Cerebellar nuclear complex (tissue), 1 donor: ENCODE results near the gene FAM131C.
"Not testable (repeated sequence)": the region's sequence is repeated elsewhere in the genome, so short reads cannot be mapped to it uniquely, and the experiment has no call there.

Experiments used
- DNase-seq, 2 experiments: peaks; one replicate each; lab custom pipeline; 2025; lab: John Stamatoyannopoulos, UW

Gene FAM131C, protein sequence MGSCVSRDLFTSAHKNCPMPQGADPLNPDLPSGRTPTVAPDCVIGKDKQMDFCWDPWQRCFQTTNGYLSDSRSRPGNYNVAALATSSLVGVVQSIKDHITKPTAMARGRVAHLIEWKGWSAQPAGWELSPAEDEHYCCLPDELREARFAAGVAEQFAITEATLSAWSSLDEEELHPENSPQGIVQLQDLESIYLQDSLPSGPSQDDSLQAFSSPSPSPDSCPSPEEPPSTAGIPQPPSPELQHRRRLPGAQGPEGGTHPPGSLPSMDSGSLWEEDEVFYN

DNA sequence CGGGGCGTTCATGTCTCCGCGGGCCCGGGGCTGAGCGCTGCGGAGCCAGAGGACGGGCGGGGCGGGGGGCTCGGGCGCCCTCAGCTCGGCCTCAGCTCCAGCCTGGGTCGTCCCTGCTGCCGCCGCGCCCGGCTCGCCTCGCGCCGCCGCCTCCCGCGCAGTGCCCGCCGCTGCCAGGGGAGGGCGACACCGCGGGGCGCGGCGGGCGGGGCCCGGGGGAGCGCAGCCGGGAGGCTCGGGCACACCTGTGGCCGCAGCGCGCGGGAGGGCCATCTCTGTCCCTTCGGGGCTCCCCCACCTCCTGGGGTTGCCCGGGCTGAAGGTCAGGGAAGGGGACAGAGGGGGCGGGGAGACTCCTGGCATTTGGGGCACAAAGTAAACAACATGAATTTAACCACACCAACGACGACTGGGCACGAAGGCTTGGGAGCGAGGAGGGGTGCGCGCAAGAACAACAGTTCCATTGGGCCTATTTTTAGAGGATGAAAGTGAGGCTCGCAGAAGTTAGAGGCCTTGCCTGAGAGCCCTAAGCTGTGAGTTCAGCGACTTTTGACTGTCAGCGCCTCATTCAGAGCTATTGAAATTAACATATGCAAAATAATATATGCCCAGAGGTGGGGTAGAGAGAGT, at the start of gene FAM131C:
FAM131C (minus strand) TSS at position 162 of the 630 bp plus-strand sequence. CDS start 209 bp downstream, outside the sequence.
- DNase-seq: no peak

DNA sequence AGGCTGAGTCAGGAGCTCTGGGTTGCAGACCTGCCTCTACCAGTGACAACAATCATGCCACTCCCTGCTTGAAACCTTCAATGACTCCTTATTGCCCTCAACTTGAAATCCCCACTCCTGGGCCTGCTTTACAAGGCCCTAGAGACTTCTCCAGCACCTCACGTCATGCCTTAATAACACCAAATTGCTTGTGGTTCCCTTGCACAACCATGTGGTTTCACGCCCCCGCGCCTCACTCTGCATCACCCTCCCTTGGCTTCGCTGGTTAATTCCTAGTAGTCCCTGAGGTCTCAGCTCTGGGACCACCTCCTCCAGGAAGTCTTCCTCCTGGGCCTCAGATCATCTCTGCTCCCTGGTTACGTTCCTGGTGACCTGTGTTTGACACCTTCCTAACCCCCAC, 49.5 kb upstream of the FAM131C start:
- DNase-seq: no peak

DNA sequence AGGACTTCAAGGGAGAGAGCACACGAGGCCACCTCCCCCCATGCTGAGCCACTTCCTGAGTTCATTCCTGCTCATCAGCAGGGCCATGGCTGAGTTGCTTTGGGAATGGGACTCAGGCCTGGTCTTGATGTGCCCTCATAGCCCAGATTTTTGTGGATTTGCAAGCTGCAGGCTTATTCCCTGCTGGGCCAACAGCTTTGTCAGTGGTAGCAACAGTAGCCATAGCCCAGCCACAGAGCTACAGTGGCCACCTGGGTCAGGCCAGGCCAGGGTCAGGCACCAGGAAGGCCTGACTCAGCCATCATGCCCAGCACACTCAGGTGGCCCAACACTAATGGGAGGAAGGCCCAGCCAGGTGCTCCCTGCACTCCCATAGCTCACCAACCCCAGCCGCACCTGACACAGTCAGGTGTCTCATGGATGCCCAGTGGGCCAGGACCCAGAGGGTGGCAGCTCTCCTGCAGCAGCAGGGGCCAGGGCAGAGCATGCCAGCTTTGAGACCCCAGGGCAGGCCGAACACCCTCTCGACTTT, 49.0 kb upstream of the FAM131C start:
- DNase-seq: no peak

DNA sequence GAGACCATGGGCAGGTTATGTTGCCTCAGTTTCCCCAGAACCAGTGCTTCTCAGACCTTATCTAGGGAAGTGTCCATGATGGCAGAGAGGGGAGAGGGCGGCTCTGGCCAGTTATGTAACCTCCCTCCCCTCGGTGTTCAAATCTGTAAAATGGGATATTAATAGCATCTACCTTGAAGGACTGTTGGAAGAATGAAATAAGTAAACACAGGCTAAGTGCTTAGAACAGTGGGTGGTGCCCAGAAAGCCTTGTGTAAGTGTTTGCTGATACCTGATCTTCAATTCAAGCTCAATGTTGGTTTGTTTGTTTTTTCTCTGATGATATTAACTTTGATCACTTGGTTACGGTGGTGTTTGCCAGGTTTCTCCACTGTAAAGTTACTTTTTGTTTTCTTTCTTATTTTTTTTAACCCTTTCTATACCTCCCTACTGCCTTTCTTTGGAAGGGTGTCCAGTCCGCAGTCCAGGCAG, 47.5 kb upstream of the FAM131C start:
- no peak for DNase-seq

DNA sequence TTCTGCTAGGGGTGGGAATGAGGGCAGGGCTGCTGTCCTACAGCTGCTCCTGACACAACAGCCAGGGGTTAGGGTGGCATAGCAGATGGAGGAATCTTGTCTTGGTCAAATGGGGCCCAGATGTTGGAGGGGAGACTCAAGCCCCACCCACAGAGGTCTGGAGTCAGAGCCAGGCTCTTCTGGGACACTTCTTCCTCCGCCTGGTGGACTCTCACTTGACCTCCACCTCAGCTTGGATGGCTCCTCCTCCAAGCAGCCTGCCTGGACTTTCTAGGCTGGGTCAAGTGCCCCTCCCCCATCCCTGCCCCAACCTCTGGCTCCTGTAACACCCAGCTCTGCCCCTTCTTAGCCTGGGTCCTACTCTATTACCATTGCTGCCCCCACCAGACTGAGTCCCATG, 47.0 kb upstream of the FAM131C start:
- DNase-seq: no peak

DNA sequence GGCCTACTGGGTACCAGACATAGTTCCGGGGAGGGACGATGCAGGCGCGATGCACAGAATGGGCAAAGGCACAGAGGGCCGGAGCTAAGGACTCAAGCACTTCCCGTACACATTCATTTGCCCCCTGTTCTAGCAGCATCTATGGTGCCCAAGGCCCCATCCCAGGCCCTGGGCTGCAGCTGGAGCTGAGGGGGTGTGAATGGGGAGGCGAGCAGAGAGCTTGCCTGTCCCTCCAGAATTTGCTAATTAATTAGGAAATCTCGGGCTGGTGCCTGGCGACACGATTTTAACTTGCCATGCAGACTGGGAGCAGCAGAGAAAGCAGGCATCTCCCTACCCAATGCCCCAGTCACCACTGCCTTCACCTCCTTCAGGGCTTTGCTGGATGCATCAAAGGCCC, 46.5 kb upstream of the FAM131C start:
- DNase-seq: no peak

DNA sequence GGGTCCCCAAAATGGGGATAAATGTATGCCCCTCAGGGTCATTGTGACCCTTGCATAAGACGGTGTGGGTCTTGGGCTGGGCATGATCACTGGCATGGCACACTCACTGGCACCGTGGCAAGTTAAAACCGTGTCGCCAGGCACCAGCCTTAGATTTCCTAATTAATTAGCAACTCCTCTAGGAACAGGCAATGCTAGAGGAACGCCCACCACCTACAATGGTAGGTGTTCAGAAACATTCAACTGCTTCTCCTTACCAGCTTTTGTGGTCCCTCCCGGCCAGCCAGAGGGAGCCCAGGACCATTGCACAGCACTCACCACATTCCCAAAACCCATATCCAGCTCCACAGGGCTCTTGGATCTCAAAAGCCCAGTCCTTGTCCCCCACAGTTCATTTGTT, 46.1 kb upstream of the FAM131C start:
- DNase-seq: no peak

DNA sequence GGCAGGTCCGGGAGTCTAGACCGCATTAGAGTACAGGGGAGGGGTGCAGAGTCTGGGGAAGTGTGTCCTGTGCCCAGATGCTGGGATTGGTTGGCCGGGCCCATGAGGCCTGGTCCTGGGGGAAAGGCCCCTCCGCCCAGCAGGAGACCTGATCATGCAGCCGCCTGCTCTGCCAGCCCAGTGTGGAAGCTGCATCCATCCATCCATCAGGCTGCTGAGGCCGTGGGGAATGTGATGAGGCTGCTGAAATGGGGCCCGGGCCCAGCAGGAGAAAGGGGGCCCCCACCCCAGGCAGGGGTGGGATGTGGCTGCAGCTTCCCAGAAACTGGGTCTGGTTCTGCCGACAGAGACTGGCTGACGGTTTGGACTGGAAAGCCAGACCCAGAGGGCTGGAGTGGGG, 45.3 kb upstream of the FAM131C start:
- DNase-seq: no peak

DNA sequence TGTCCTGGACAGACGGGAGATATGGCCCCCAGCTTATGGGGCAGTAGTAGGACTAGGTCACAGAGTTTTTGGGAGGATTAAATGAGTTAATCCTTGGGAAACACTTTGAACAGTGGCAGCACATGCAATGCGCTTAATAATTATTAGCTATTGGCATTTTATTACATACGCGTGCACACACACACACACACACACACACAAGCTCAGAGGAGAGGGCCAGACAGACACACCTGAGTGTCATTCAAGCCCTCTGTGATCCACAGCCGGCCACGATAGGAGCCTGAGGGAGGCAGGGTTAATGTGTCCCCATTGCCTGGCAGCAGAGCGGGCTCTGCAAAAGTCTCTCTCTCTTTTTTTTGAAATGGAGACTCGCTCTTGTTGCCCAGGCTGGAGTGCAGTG, 44.5 kb upstream of the FAM131C start:
- DNase-seq: no peak

DNA sequence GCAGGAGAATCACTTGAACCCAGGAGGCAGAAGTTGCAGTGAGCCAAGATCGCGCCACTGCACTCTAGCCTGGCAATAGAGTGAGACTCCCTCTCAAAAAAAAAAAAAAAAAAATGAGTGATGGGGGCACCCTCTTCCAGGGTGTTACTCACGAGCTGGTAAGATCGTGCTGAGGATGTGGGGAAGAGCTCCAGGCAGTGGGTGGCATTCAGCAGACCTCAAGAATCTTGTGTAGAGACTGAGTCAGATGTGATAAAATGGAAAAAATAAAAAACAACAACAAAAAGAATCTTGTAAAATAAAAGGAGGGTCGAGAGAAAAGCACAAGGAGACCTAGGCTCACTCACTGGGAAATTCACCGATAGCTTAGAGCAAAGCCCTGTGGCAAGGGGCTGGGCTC, 43.9 kb upstream of the FAM131C start:
- DNase-seq: no peak

DNA sequence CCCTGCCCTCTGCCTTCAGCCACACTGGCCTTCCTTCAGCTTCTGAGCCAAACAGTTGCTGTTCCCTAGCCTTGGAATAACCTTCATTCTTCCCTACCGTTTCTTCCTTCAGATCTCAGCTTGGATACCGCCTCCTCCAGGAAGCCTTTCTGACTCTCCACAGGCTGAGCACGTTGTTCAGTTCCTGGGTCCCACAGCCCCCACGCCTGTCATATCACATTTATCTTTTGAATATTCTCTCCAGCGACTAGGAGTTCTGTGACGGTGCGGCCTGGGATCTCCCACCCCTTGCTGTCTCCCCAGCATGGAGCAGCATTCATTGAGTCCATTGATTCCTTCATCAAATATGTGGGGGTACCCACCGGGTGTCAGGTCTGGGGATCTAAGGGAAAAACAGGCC, 43.2 kb upstream of the FAM131C start:
- no peak for DNase-seq

DNA sequence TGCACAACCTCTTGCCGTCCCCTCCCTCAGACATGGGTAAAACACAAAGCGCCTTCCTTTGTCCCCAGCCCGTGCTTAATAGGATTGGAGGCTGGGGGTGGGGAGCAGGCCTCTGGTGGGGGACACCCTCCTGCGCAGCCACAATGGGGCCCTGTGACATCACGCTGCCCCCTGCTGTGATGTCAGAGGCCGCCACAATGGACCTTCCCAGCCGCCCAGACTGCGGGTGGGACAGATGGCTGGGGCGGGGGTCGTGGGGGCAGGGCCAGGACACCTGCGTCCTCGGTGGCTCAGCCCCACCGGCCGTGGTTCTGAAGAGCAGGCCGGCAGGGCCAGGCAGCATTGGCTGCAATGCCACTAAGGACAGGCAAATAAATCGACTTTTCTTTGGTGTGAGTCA, 42.6 kb upstream of the FAM131C start:
- DNase-seq: no peak

DNA sequence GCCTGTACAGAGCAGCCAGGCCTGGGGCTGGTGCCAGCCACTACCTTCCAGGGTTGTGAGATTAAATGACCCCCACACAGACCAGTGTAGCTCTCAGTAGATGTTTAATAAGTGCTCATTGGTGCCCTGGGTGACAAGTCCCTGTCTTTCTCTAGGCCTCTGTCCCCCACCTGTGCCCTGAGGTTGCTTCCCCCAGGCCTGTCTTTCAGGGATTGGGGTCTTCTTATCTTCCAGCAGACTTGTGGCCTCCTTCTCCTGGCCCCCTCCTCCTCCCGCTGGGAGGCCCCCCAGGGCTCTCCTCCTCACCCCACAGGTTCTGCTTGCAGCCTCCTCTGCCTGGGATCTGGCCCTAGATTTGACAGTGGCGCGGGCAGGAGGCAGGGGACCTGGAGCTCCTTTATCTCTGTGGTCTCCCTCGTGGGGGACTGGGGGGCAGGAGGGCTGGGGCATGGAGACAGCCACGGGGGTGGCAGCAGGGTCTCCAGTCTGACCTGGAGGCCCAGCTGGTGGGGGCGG, 42.1 kb upstream of the FAM131C start:
- DNase-seq: no peak

DNA sequence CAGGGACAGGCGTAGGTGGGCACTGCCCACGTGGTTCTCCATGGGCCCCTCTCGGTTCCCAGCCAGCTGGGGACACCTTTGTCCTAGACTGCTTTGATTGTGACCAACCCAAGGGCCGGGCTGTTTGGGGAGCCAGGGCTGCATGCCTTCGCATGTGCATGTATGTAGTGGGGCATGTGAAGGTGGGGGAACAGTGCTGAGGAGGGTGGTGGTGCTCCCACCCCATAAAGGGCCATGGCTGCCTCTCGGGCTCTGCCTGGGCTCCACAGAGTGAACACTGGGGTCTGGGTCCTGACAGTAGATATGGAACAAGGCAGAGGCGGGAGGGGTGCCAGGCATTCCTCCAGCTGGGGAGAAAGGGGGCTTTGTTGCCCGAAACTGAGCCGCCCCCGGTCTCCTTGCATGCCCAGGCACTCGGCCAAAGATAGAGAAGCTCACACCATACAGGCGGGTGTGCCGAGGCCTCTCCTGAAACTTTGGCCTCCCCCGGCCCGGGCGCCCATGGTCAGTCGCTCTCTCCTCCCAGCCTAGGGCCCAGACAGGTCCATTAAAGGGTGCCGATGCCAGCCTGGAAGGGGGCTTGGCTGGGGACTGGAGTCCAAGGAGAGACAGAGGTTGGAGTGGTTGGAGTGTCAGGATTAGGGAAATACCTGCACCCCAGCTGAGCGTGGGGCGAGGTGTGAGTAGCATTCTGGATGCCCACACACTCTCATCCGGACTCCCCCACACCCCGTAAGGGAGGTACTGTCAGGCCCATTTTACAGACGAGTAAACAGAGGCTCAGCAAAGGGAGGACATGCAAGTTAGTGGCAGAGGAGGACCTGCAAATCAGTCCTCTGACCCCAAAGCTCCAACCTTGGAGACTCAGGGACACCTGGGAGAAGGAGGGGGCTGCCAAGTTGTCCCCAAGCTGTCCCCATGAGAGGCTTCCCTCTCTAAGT, 41.3 kb upstream of the FAM131C start:
- DNase-seq: no peak

DNA sequence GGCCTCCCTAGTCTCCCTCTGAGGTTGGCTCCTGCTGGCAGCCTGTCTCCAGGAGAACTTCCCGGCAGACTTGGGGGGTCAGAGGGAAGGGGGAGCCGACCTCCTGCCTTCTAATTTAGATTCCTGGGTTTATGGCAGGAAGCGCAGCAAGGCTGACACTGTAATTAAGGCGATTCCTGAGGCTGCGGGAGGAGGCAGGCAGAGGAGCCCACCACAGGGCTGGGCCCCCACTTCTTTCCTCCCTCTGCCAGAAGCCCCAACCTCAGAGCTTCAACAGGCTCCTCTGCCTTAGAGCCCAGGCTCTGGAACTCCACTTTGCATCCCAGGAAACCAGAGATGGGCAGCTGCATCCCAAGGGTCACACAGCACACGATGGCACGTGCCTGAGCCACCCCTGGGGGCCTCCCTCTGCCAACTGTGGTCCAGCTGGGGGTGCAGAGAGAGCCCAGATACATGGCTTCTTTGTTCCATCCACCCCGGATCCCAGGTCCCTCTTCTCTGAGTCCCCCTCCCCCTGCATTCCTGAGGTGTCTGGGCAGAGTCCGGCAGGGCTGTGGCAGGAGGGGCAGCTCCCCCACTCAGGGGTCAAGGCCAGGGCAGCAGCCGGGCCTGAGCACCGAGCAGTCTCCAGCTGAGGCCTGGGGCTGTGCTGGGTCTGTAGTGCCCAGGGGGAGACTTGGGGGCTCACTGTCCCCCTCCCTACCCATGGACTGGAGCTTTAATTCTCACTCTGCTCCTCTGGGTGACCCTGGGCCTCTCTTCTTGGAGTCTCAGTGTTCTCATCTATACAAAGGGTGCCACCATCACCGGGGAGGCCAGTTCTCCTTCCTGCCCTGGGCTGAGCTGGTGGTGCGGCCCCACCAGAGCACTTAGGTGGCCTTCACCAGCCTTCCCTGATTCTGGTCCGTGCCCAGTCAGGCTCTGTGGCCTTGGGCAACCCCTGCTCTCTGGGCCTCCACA, 39.4 kb upstream of the FAM131C start:
- DNase-seq: no peak

DNA sequence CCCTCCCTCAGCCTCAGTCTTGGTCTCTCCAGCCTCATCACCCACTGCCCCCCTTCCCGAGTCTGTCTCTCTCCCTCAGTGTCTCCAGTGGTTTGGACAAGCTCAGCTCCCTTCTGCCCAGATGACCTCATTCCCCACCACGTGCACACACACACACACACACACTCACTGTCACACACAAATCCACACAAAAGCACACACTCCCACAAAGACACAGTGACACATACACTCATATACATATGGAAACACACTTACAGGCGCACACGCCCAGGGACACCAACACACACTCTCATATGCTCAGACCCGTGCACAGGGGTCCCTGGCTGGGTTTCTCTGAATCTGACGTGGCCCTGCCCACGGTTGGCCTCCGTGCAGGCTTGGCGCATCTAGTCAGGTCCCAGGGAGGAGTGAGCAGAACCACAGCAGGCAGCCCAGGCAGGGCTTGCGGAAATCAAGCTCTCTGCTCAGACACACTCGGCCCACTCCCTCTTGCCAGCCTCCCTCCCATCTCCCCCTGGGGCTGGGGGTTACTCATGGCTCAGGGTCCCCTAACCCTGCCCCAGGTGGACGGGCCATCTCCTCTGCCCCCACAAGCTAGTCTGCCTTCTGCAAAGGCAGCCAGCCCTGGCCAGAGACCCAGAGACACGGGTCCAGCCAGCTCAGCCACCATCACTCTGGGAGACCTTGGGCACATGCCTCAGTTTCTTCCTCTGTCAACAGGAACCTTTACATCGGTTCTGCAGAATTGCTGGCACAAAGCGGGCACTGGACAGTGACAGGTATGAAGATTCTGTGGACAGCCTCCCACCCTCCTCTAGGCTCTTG, 38.5 kb upstream of the FAM131C start:
- no peak for DNase-seq

DNA sequence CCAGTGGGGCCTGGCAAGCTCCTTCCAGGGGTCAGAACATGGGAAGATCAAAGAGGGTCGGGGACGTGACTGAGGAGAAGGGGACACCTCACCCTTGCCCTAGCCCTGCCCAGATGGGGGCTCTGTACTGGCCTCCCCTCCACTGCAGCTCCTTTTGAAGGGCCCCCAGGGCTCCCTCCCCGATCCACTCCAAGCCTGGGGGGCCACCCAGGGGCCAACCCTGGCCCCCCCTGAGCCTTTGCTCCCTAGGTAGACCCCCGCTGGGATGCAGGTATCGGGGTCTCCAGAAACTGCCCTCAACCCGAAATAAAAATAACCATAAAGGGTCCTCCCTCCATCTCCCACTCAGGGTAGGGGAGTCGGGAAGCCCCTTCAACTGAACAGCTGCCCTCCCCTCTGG, 37.4 kb upstream of the FAM131C start:
- no peak for DNase-seq

DNA sequence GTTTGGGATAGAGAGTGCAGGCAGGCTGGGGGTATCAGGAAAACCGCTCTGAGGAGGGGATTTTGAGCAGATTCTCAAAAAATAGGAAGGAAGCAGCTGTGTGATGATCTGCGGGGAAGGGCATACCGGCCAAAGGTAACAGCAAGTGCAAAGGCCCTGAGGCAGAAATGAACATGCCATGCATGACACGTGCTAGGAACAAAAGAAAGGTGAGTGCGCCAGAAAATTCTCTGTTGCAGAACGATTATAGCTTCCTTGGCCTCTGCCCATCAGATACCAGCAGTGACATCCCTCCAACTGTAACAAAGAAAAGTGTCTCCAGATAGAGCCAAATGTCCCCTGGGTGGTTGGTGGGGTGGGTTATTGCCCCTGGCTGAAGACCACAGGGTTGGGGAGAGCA, 37.0 kb upstream of the FAM131C start:
- DNase-seq: no peak

DNA sequence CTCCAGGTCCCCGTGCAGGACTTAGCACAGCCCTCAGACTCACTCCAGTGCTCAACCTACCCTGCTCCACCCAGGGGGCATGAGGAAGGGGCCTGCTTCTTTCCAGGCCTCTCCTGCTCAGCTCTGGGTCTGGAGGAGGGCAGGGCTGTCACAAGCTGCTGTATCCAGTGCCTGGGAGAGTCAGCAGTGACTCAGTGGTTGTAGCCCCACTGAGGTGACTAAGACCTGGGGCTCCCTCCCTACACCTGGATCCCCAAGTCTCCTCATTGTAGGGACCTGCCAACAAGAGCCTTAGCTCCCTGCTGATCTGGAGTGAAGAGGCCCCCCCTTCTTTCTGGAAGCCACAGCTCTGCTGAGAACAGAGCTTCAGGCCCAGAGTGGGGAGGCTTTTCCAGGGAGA, 36.1 kb upstream of the FAM131C start:
- DNase-seq: no peak

DNA sequence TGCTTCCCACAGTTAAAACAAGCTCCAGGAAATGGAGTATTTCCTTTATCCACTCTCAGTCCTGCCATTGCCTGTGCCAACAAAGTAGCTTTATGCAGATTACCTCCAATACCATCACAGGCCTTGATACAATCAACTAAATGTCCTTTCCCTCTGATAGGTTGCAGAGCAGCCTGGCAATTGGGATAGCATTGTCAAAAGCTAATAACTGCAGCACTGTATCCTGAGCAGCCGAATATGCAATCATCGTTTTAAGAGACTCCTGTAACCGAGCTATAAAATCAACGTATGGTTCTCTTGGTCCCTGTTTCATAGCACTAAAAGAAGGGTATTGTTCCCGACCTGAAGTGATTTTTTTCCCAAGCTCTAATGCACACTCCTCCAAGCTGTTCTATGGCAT, 33.6 kb upstream of the FAM131C start:
- not testable (repeated sequence) for DNase-seq
